VCaP (cell line): Measurements from ENCODE around the gene IRX6.

Experiments used
- H3K27ac ChIP-seq: fragments of 450-650 bp; 2 replicates; pipeline ENCODE4 v1.5.1; 2017
- TF ChIP-seq, protein P1 (sequence below): fragments of 450-650 bp; conservative IDR thresholded peaks from 2 replicates; pipeline ENCODE4 v1.5.1; 2017; ENCODE audit warnings: mild to moderate bottlenecking, moderate library complexity

Gene IRX6

DNA sequence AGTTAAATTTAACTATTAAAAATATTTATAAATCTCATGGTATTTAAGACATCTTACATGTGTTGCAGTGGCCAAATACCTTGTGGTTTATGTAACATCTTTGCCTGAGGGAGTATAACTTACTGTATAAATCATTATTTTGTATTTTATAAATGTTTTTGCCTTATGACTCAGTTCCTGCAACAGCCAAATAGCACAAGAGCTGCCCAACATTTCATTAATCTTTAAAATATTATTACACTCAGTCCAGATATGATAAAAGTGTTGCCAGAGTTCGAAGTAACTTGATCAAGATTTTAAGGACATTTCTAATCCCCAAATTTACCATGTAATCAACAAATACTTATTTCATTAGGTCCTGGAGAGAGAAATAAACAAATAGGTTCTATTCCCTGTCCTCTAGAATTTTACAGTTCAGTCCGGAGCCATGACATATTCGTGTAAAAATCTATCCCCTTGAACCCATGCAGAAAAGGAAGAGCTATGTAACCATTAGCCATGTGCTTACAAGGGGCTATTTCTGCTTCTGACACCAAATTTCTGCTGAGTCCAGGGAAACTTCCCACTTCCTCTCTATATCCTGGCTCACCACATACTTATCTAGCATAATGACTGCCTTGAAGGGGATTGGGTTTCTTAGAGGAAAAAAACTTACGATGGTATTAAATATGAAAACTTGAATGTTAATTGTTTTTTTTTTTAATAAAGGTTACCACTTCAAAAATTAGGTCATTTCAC is 44.0 kb downstream of the IRX6 start:
- TF ChIP-seq, protein P1, sequence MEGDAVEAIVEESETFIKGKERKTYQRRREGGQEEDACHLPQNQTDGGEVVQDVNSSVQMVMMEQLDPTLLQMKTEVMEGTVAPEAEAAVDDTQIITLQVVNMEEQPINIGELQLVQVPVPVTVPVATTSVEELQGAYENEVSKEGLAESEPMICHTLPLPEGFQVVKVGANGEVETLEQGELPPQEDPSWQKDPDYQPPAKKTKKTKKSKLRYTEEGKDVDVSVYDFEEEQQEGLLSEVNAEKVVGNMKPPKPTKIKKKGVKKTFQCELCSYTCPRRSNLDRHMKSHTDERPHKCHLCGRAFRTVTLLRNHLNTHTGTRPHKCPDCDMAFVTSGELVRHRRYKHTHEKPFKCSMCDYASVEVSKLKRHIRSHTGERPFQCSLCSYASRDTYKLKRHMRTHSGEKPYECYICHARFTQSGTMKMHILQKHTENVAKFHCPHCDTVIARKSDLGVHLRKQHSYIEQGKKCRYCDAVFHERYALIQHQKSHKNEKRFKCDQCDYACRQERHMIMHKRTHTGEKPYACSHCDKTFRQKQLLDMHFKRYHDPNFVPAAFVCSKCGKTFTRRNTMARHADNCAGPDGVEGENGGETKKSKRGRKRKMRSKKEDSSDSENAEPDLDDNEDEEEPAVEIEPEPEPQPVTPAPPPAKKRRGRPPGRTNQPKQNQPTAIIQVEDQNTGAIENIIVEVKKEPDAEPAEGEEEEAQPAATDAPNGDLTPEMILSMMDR, result no peak
- H3K27ac ChIP-seq, result no peak overlapping the region

DNA sequence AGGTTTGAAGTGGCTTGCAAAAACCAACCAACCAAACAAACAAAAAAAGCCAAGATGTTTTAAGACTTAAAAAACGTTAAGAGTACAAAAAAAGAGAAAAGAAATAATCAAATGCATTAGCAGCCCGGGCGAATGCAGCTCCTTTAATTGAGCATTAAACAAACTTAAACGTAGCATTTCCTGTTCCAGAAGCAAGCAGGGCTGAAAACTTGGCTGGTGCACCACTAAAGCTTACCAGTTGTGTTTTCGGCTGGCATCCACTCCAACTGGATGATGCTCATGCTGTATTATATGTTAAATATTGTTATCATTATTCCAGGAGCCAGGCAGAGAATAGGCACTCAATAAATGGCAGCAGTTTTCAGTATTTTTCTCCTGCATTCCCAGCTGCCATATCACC is 45.1 kb downstream of the IRX6 start:
- TF ChIP-seq, protein P1, result no peak
- no peak overlapping the region; the same call in 1 of the 2 replicates for H3K27ac ChIP-seq

DNA sequence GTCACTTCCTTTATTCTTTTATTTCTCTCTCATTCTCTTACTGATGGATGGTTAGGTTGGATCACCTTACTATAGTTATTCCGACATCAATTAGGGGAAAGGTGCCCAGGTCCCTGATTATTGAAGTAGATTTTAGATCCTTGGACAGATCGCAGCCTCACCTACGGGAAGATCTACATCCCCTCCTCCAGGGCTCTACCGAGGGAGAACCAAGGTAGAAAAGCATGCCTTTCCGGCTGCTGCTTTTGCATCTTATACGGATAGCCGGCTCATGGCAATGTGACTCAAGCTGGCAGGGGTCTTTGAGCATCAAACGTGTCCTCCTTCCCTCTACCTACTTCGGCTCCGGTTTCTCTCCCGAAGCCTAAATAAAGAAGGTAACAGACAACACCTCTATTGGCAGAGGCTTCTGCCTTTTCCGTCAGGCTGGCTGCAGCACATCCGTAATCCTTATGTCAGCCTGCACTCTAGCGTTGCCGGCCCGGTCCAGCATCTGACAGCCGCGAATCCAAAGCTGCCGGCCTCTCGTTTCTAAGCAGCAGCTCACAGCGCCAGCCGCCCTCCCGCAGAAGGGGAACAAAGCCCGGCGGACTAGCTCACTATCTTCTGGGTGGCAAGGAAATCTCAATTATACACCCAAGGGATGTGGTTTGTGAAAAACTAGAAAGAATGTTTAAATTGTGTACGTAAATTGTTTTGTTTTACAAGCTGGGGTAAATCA is 46.9 kb downstream of the IRX6 start:
- no peak overlapping the region for H3K27ac ChIP-seq
- TF ChIP-seq, protein P1, result peak; percentile 74

DNA sequence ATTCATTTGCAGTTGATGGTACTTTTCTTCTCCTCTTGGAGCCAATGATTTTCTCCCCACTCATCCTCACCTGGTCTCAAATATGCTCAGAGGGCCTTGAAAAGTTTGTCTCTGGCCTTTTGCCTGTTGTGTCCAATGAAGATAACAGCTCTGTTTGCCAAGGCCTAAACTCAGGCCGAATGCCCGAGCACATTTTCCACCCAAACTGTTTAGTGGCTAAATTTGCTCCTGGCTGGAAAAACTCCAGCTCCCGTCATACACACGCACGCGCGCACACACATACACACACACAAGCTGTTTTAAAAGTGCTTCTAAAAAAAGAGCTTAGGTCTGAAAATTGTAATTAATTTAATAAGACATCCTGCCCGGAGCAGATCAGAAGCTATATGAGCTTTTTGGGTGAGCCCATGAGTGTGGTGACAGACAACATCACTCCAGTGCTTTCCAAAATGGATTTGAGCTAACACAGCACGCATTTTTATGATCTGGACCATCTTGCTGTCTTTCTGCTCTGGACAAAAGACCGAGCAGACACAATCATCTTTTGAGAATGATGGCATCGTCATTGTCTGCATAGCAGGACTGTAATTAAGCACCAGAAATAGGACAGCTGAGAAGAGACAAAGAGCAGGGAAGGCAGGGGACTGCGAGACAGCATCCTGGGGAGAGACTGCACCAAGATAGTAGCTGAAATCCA is 48.9 kb downstream of the IRX6 start:
- H3K27ac ChIP-seq, result peak overlapping the region; percentile 26; the same call in 1 of the 2 replicates
- TF ChIP-seq, protein P1, result no peak

DNA sequence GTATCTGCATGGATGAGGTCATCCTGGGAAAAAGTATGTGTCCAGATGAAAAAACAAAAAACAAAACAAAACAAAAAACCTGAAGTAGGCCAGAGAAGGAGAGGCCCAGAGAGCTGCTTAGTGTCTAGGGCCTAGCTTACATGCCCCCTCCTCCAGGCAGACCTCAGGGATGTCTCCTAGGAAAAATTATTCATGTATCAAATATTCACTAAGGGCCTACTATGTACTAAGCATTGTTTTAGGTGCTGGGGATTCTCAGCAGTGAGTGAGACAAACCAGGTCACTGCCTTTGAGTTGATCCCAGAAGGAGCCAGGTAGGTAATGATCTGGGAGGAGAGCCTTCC is 49.5 kb downstream of the IRX6 start:
- TF ChIP-seq, protein P1, result no peak
- peak overlapping the region; percentile 26; the same call in 1 of the 2 replicates for H3K27ac ChIP-seq

DNA sequence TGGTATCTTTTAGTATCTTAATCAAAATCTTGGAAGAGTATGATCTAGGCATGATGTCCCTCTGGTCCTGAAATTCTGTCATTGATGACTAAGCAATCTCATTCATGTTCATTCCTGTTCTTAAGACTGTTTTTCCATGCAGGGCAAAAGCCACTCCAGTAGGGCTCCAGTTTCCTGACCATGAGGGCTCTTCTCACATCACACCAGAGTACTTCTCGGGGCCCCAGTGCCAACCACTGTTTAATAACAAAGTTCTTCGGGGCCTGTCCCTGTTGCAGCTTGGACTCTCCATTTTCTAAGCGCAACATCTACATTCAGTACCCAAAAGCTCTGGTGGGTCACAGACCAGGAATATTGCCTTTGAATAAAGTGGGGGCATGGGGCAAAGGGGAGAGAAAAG is 52.0 kb downstream of the IRX6 start:
- TF ChIP-seq, protein P1, result no peak
- H3K27ac ChIP-seq, result no peak overlapping the region

DNA sequence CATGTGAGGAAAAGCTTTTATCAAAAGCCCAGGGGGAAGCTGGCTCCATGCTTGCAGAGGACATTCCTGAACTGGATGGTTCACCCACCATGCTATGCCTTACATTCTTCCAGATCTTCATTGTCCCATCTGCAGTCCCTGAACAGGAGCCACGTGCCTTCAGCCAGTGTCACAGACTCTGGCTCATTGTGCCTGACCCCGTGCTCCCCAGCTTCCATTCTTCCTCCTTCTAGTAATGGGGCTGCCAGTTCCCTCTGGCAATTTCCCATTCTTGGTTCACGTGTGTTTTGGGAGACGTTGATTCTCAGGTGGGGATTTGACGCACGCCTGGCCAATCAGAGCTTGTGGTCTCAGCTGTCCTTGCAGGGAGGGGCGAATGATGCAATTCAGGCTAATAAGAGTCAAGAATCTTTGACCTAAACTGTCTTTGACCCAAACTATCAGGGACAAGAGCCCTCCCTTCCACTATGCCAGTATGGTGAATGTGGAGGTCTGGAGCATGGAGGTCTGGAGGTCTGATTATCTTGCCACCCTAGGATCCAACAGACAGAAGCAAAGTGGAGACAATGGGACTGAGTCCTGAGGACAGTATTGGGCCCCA is 52.7 kb downstream of the IRX6 start:
- TF ChIP-seq, protein P1, result no peak
- no peak overlapping the region for H3K27ac ChIP-seq
